ENCODE results near the gene MFSD2A. TPM values are rescaled to one million over a fixed set of nuclear protein-coding genes. Genes with fewer than 3 reads are reported as not detected.
"Not testable (repeated sequence)": the region's sequence is repeated elsewhere in the genome, so short reads cannot be mapped to it uniquely, and the experiment has no call there.

MFSD2A gene
- total RNA-seq, 1 donor from 2014 or later, result 0.81 TPM

GRCh38 chr1:39977202-39977601, 22.3 kb downstream of the MFSD2A start:
- no peak for TF ChIP-seq CTCF (IDR thresholded peaks at IDR 0.05)
- H3K27ac Mint-ChIP-seq (ENCODE audit: unreplicated experiment), result no peak overlapping the region
- no peaks in the 10 kb centered on the region for H3K9me3 Mint-ChIP-seq (ENCODE audit: unreplicated experiment)
- H3K36me3 Mint-ChIP-seq (ENCODE audit: unreplicated experiment), result no peaks in the 10 kb centered on the region
- no peak overlapping the region for H3K4me3 Mint-ChIP-seq (ENCODE audit: unreplicated experiment)
- peaks cover 3% of the 10 kb centered on the region for H3K4me1 Mint-ChIP-seq (ENCODE audit: unreplicated experiment)
- H3K27me3 Mint-ChIP-seq (ENCODE audit: unreplicated experiment), result no peaks in the 10 kb centered on the region
- DNase-seq (ENCODE audit: extremely low spot score, unreplicated experiment), result no peak

- Mint-ChIP-seq H3K27me3 (ENCODE audit: unreplicated experiment) (no peaks in the 10 kb centered on the region), H3K9me3 (ENCODE audit: unreplicated experiment) (no peaks in the 10 kb centered on the region), H3K4me3 (ENCODE audit: unreplicated experiment) (no peak overlapping the region), H3K36me3 (ENCODE audit: unreplicated experiment) (no peaks in the 10 kb centered on the region), H3K27ac (ENCODE audit: unreplicated experiment) (no peak overlapping the region), H3K4me1 (ENCODE audit: unreplicated experiment) (peaks cover 2% of the 10 kb centered on the region)
- no peak for TF ChIP-seq CTCF (IDR thresholded peaks at IDR 0.05)
- no peak for DNase-seq (ENCODE audit: extremely low spot score, unreplicated experiment)
Measured at GRCh38 chr1:39979654-39980053, 24.7 kb downstream of the MFSD2A start.

GRCh38 chr1:39980555-39981313, 25.8 kb downstream of the MFSD2A start:
- DNase-seq (ENCODE audit: extremely low spot score, unreplicated experiment), result no peak
- Mint-ChIP-seq H3K9me3 (ENCODE audit: unreplicated experiment) (no peaks in the 10 kb centered on the region), H3K27me3 (ENCODE audit: unreplicated experiment) (peaks cover 3% of the 10 kb centered on the region), H3K4me3 (ENCODE audit: unreplicated experiment) (no peak overlapping the region), H3K4me1 (ENCODE audit: unreplicated experiment) (peaks cover 2% of the 10 kb centered on the region), H3K36me3 (ENCODE audit: unreplicated experiment) (no peaks in the 10 kb centered on the region), H3K27ac (ENCODE audit: unreplicated experiment) (no peak overlapping the region)
- no peak for TF ChIP-seq CTCF (IDR thresholded peaks at IDR 0.05)

- no peak overlapping the region for H3K27ac Mint-ChIP-seq (ENCODE audit: unreplicated experiment)
- no peak overlapping the region for H3K4me3 Mint-ChIP-seq (ENCODE audit: unreplicated experiment)
- no peaks in the 10 kb centered on the region for H3K9me3 Mint-ChIP-seq (ENCODE audit: unreplicated experiment)
- H3K27me3 Mint-ChIP-seq (ENCODE audit: unreplicated experiment), result peaks cover 3% of the 10 kb centered on the region
- peaks cover 2% of the 10 kb centered on the region for H3K4me1 Mint-ChIP-seq (ENCODE audit: unreplicated experiment)
- TF ChIP-seq CTCF (IDR thresholded peaks at IDR 0.05), result no peak
- DNase-seq (ENCODE audit: extremely low spot score, unreplicated experiment), result no peak
- no peaks in the 10 kb centered on the region for H3K36me3 Mint-ChIP-seq (ENCODE audit: unreplicated experiment)
Measured at GRCh38 chr1:39981385-39981784, 26.4 kb downstream of the MFSD2A start.

- Mint-ChIP-seq H3K4me1 (ENCODE audit: unreplicated experiment) (peaks cover 2% of the 10 kb centered on the region), H3K27me3 (ENCODE audit: unreplicated experiment) (peaks cover 3% of the 10 kb centered on the region), H3K36me3 (ENCODE audit: unreplicated experiment) (no peaks in the 10 kb centered on the region), H3K4me3 (ENCODE audit: unreplicated experiment) (no peak overlapping the region), H3K9me3 (ENCODE audit: unreplicated experiment) (no peaks in the 10 kb centered on the region), H3K27ac (ENCODE audit: unreplicated experiment) (no peak overlapping the region)
- TF ChIP-seq CTCF (IDR thresholded peaks at IDR 0.05), result no peak
- DNase-seq (ENCODE audit: extremely low spot score, unreplicated experiment), result no peak
Measured at GRCh38 chr1:39981945-39982344, 27.0 kb downstream of the MFSD2A start.

GRCh38 chr1:39984480-39984879, 29.5 kb downstream of the MFSD2A start:
- not testable (repeated sequence) for H3K4me3 Mint-ChIP-seq (ENCODE audit: unreplicated experiment); H3K27me3 Mint-ChIP-seq (ENCODE audit: unreplicated experiment); DNase-seq (ENCODE audit: extremely low spot score, unreplicated experiment); H3K9me3 Mint-ChIP-seq (ENCODE audit: unreplicated experiment); H3K4me1 Mint-ChIP-seq (ENCODE audit: unreplicated experiment); H3K36me3 Mint-ChIP-seq (ENCODE audit: unreplicated experiment); H3K27ac Mint-ChIP-seq (ENCODE audit: unreplicated experiment)
